AG09319 (cell line): ENCODE data around the gene CRTC3.

Source experiments
- DNase-seq: peaks from one replicate; pipeline ENCODE4 v3.0.0-alpha.2; 2010; ENCODE audit warnings: low read depth; ENCODE audit errors: extremely low read depth
- CTCF ChIP-seq: IDR thresholded peaks from 2 replicates; pipeline ENCODE4 v1.5.1; 2011; ENCODE audit warnings: low read depth, mild to moderate bottlenecking, inconsistent platforms, low read length, moderate library complexity

The CRTC3 gene

GRCh38 chr15:90580099-90580498, 50.4 kb downstream of the CRTC3 start:
- TF ChIP-seq CTCF = no peak
- no peak for DNase-seq

GRCh38 chr15:90580541-90580940, 50.8 kb downstream of the CRTC3 start:
- TF ChIP-seq CTCF = no peak
- DNase-seq = no peak

GRCh38 chr15:90580946-90581345, 51.2 kb downstream of the CRTC3 start:
- no peak for DNase-seq
- no peak for TF ChIP-seq CTCF

- DNase-seq = no peak
- TF ChIP-seq CTCF = no peak
Measured at GRCh38 chr15:90581771-90582352, 52.1 kb downstream of the CRTC3 start.

DNA sequence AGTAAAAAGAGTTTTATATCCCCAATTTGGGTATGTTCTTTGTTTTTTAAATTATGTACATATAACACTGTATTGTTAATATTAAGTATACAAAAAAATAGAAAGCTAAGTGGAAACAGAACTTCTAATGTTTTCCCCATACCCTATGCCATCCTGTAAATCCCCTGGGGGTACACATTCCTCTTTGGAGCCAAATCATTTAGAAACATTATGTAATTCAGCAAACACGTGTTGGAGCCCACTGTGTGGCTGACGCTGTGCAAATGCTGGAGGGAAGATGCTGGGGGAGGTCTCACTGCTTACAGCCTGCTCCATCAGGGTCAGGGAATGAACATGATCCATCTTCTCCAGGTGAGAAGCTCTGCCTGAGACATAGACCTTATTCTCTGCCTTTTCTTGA, 52.8 kb downstream of the CRTC3 start:
- no peak for DNase-seq
- no peak for TF ChIP-seq CTCF

GRCh38 chr15:90583471-90584252, 53.9 kb downstream of the CRTC3 start:
- DNase-seq = no peak

More at GRCh38 chr15:90583471-90584252, 53.9 kb downstream of the CRTC3 start:
- no peak for TF ChIP-seq CTCF
